Activated CD4-positive, alpha-beta memory T cell treated with anti-CD3 and anti-CD28 coated beads for 36 hours (primary cell): Measurements from ENCODE around the gene YIPF5. TPM values are rescaled to one million over a fixed set of nuclear protein-coding genes. Genes with fewer than 3 reads are reported as not detected.

Experiments used
- CTCF ChIA-PET: fragments of 350-600 bp; sonication (Branson Sonifier 250); formaldehyde crosslinking; loops from one replicate; lab custom pipeline; 2021; ENCODE audit warnings: antibody characterized with exemption, inconsistent platforms; lab: Charles Lee
- POLR2A ChIA-PET: fragments of 350-600 bp; sonication (Branson Sonifier 250); formaldehyde crosslinking; loops from one replicate; lab custom pipeline; 2021; ENCODE audit warnings: antibody characterized with exemption; lab: Charles Lee
- DNase-seq: peaks from one replicate; pipeline ENCODE4 v3.0.0-alpha.2; 2020
- H3K27ac Mint-ChIP-seq: one replicate; pipeline ENCODE4 v1.8.0; 2021; ENCODE audit warnings: mixed read lengths
- H3K27me3 Mint-ChIP-seq: one replicate; pipeline ENCODE4 v1.8.0; 2021; ENCODE audit warnings: mixed read lengths
- H3K36me3 Mint-ChIP-seq: one replicate; pipeline ENCODE4 v1.8.0; 2021; ENCODE audit warnings: mixed read lengths
- H3K4me1 Mint-ChIP-seq: one replicate; pipeline ENCODE4 v1.8.0; 2021; ENCODE audit warnings: low read depth, mixed read lengths
- H3K4me3 Mint-ChIP-seq: one replicate; pipeline ENCODE4 v1.8.0; 2021; ENCODE audit warnings: mild to moderate bottlenecking, mixed read lengths
- H3K9me3 Mint-ChIP-seq: one replicate; pipeline ENCODE4 v1.8.0; 2021; ENCODE audit warnings: mixed read lengths
- intact Hi-C: fragments of 100-400 bp; cut with micrococcal nuclease; formaldehyde crosslinking; loops from one replicate; pipeline ENCODE4 v1.15.1; 2023
- total RNA-seq, 2 experiments: library from RNA; stranded (reverse); gene quantifications; one replicate each; pipeline ENCODE4 v1.2.3, GENCODE V29; 2021

Gene YIPF5
- total RNA-seq, 2 experiments from 2014 or later, result 41.4 to 42.1 TPM

DNA sequence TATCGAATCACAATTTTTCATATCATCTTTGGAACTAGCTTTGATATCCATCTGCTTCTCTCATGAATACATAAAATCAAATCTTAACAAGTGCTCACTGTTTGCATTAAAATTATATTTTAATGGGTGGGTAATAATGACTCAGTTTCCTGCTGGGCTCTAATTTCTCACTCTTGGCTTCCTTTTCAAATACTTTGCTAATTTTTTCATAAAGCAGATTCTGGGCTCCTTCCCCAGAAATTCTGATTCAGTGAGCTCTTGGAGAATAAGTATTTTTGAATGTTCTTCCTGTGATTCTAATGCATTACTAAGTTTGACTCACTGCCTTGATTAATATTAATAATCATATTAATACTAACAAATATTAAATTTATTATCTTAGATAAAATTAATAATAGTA, 48.9 kb downstream of the YIPF5 start:
- ChIA-PET POLR2A (no interaction called here), CTCF (no interaction called here)
- no peak overlapping the region for H3K27ac Mint-ChIP-seq
- no peaks in the 10 kb centered on the region for H3K36me3 Mint-ChIP-seq
- no peaks in the 10 kb centered on the region for H3K4me1 Mint-ChIP-seq
- intact Hi-C loops, result no loop called here
- peaks cover 2% of the 10 kb centered on the region for H3K9me3 Mint-ChIP-seq
- no peaks in the 10 kb centered on the region for H3K27me3 Mint-ChIP-seq
- H3K4me3 Mint-ChIP-seq, result no peak overlapping the region
- no peak for DNase-seq

DNA sequence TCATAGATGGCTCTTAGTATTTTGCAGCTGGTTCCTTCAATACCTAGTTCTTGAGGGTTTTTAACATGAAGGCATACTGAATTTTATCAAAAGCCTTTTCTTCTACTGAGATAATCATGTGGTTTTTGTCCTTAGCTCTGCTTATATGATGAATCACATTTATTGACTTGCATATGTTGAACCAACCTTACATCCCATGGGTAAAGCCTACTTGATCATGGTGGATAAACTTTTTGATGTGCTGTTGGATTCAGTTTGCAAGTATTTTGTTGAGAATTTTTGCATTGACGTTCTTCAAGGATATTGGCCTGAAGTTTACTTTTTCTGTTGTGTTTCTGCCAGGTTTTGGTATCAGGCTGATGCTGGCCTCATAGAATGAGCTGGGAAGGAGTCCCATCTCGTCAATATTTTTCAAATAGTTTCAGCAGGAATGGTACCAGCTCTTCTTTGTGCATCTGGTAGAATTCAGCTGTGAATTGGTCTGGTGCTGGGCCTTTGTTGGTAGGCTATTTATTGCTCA, 49.7 kb downstream of the YIPF5 start:
- Mint-ChIP-seq H3K27me3 (no peaks in the 10 kb centered on the region), H3K4me3 (no peak overlapping the region), H3K4me1 (no peaks in the 10 kb centered on the region), H3K36me3 (no peaks in the 10 kb centered on the region), H3K27ac (no peak overlapping the region), H3K9me3 (peaks cover 2% of the 10 kb centered on the region)
- ChIA-PET POLR2A (no interaction called here), CTCF (no interaction called here)
- DNase-seq, result no peak
- intact Hi-C loops, result no loop called here

DNA sequence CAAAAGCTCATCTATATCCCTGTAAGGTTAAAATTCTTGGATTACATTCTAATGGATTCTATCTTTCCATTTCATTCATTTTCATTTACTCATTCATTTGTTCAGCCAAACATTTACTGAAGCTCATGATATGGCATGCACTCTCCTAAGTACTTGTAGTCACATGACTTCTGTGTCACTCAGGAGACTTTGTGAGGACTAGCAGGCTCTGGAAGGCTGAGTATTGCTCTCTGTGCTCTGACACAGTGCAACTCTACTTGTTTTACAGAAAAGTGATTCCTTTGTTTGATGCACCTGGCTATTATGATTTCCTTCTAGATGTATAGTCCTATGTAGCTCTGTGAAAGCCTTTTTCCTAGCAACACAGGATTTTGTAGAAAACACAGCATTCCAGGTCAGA, 53.0 kb downstream of the YIPF5 start:
- H3K36me3 Mint-ChIP-seq, result no peaks in the 10 kb centered on the region
- H3K27me3 Mint-ChIP-seq, result peaks cover 1% of the 10 kb centered on the region
- no peak for DNase-seq
- H3K27ac Mint-ChIP-seq, result no peak overlapping the region
- no peaks in the 10 kb centered on the region for H3K4me1 Mint-ChIP-seq
- intact Hi-C loops, result no loop called here
- ChIA-PET POLR2A (no interaction called here), CTCF (no interaction called here)
- H3K4me3 Mint-ChIP-seq, result no peak overlapping the region
- H3K9me3 Mint-ChIP-seq, result peaks cover 2% of the 10 kb centered on the region

DNA sequence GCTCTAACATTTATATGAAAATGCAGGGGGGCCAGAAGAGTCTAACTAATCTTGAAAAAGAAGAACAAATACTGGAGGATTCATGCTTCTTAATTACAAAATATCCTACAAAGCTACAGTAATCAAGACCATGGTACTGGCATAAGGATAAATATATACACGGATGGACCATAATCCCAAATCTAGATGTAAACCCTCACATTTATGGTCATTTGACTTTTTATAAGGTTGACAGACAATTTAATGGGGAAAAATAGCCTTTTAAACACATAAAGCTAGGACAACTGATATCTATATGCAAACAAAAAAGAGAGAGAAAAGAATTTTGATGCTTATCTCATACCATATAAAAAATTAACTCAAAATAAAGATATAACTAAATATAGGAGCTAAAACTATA, 55.9 kb downstream of the YIPF5 start:
- intact Hi-C loops, result no loop called here
- CTCF ChIA-PET, result no interaction called here
- H3K9me3 Mint-ChIP-seq, result peaks cover 2% of the 10 kb centered on the region
- no peak overlapping the region for H3K4me3 Mint-ChIP-seq
- H3K4me1 Mint-ChIP-seq, result no peaks in the 10 kb centered on the region
- POLR2A ChIA-PET, result no interaction called here
- H3K27me3 Mint-ChIP-seq, result peaks cover 7% of the 10 kb centered on the region
- no peak for DNase-seq
- no peak overlapping the region for H3K27ac Mint-ChIP-seq
- no peaks in the 10 kb centered on the region for H3K36me3 Mint-ChIP-seq

Other genes starting within 250 kb of the YIPF5 start
- under 1 TPM; 0.24 to 0.27 TPM for gene KCTD16, start 214 bp upstream of the YIPF5 start, total RNA-seq